IMR-90 (cell line): ENCODE results near the gene BRIP1. TPM values are rescaled to one million over a fixed set of nuclear protein-coding genes. Genes with fewer than 3 reads are reported as not detected.

Source experiments
- ATAC-seq: fragments of 200-7000 bp; cut with Tn5 transposase; 2 replicates; pipeline ENCODE4 v1.9.1; 2020; ENCODE audit warnings: low read depth, mild to moderate bottlenecking, moderate library complexity
- BruUV-seq: library from RNA; stranded (reverse); fragments of 400-500 nt; replicated peaks from 2 replicates; lab custom pipeline; 2021; lab: Mats Ljungman, UMichigan
- CTCF ChIA-PET: fragments of 300-600 bp; formaldehyde crosslinking; extraction: SDS; loops from one replicate; lab custom pipeline; 2021; ENCODE audit warnings: antibody characterized with exemption; lab: Yijun Ruan, JAX
- POLR2A ChIA-PET: fragments of 300-600 bp; sonication (Branson Sonifier 250); formaldehyde crosslinking; loops from one replicate; lab custom pipeline; 2022; ENCODE audit warnings: antibody characterized with exemption; ENCODE audit not compliant: unreplicated experiment; lab: Charles Lee
- DNase-seq: peaks from one replicate; pipeline ENCODE4 v3.0.0; 2013
- H2AFZ ChIP-seq: replicated peaks from 2 replicates; pipeline ENCODE3; 2013; ENCODE audit warnings: low read length, mild to moderate bottlenecking; ENCODE audit not compliant: poor library complexity
- H2AK5ac ChIP-seq: 2 replicates; pipeline ENCODE4 v1.6.1; 2013; ENCODE audit warnings: low read depth, low read length, inconsistent platforms
- H2AK9ac ChIP-seq: replicated peaks from 2 replicates; pipeline ENCODE3; 2013; ENCODE audit warnings: mild to moderate bottlenecking, low read depth, low read length, moderate library complexity; ENCODE audit not compliant: poor library complexity
- H2BK120ac ChIP-seq: 2 replicates; pipeline ENCODE4 v1.6.1; 2013; ENCODE audit warnings: low read depth, low read length, inconsistent platforms
- H2BK15ac ChIP-seq: 3 replicates; pipeline ENCODE4 v1.6.1; 2013; ENCODE audit warnings: low read depth, low read length, inconsistent platforms
- H2BK20ac ChIP-seq: 2 replicates; pipeline ENCODE4 v1.6.1; 2013; ENCODE audit warnings: low read depth, mild to moderate bottlenecking, inconsistent platforms, low read length, moderate library complexity
- H2BK5ac ChIP-seq: 2 replicates; pipeline ENCODE4 v1.6.1; 2013; ENCODE audit warnings: mild to moderate bottlenecking, low read depth, low read length, inconsistent platforms; ENCODE audit not compliant: poor library complexity, severe bottlenecking
- H3K14ac ChIP-seq: replicated peaks from 2 replicates; pipeline ENCODE4 v1.6.1; 2013; ENCODE audit warnings: low read depth, low read length, inconsistent platforms
- H3K18ac ChIP-seq: 2 replicates; pipeline ENCODE4 v1.6.1; 2013; ENCODE audit warnings: low read depth, low read length, control low read depth
- H3K23ac ChIP-seq: 2 replicates; pipeline ENCODE4 v1.6.1; 2013; ENCODE audit warnings: low read depth, low read length, inconsistent platforms
- H3K27ac ChIP-seq: 2 replicates; pipeline ENCODE4 v1.5.1; 2013; ENCODE audit warnings: mild to moderate bottlenecking, control low read depth, low read length; ENCODE audit not compliant: insufficient read depth
- H3K27me3 ChIP-seq: 2 replicates; pipeline ENCODE4 v1.6.1; 2013; ENCODE audit warnings: low read length; ENCODE audit not compliant: control insufficient read depth, insufficient read depth
- H3K36me3 ChIP-seq: 2 replicates; pipeline ENCODE4 v1.6.1; 2013; ENCODE audit warnings: low read length, mixed read lengths; ENCODE audit not compliant: control insufficient read depth, insufficient read depth
- H3K4ac ChIP-seq: 2 replicates; pipeline ENCODE4 v1.6.1; 2013; ENCODE audit warnings: low read depth, low read length, inconsistent platforms
- H3K4me1 ChIP-seq: 2 replicates; pipeline ENCODE4 v1.6.1; 2013; ENCODE audit warnings: low read length, mixed read lengths; ENCODE audit not compliant: control insufficient read depth, insufficient read depth
- H3K4me2 ChIP-seq: 2 replicates; pipeline ENCODE4 v1.6.1; 2013; ENCODE audit warnings: low read depth, mild to moderate bottlenecking, control low read depth, low read length, moderate library complexity
- H3K4me3 ChIP-seq: 2 replicates; pipeline ENCODE4 v1.5.1; 2013; ENCODE audit warnings: low read depth, mild to moderate bottlenecking, control low read depth, low read length, moderate library complexity; ENCODE audit not compliant: insufficient read depth
- H3K56ac ChIP-seq: 2 replicates; pipeline ENCODE4 v1.6.1; 2013; ENCODE audit warnings: low read length, inconsistent platforms; ENCODE audit not compliant: insufficient read depth; ENCODE audit errors: extremely low read depth
- H3K79me1 ChIP-seq, 2 experiments: 2 replicates each; pipeline ENCODE4 v1.6.1; 2013; ENCODE audit warnings: low read length in 2 of 2, inconsistent platforms in 1 of 2, low read depth in 1 of 2
- H3K9ac ChIP-seq: 2 replicates; pipeline ENCODE4 v1.6.1; 2013; ENCODE audit warnings: low read depth, low read length, control low read depth
- H3K9me1 ChIP-seq: 2 replicates; pipeline ENCODE4 v1.6.1; 2013; ENCODE audit warnings: low read length, inconsistent platforms; ENCODE audit not compliant: insufficient read depth
- H3K9me3 ChIP-seq: 2 replicates; pipeline ENCODE4 v1.6.1; 2013; ENCODE audit warnings: low read length; ENCODE audit not compliant: control insufficient read depth, insufficient read depth
- H4K20me1 ChIP-seq: 2 replicates; pipeline ENCODE4 v1.6.1; 2013; ENCODE audit warnings: low read length, inconsistent platforms; ENCODE audit not compliant: insufficient read depth
- H4K5ac ChIP-seq: 2 replicates; pipeline ENCODE4 v1.6.1; 2013; ENCODE audit warnings: mild to moderate bottlenecking, low read depth, low read length, control low read depth
- H4K8ac ChIP-seq, 2 experiments: 2 replicates each; pipeline ENCODE4 v1.6.1; 2013; ENCODE audit warnings: low read depth in 2 of 2, low read length in 2 of 2, control low read depth in 1 of 2, inconsistent platforms in 1 of 2
- H4K91ac ChIP-seq: 2 replicates; pipeline ENCODE4 v1.6.1; 2013; ENCODE audit warnings: low read depth, low read length, inconsistent platforms; ENCODE audit not compliant: insufficient read depth
- BHLHE40 ChIP-seq: fragments of 150-350 bp; IDR thresholded peaks from 2 replicates; pipeline ENCODE4 v1.6.1; 2016; ENCODE audit warnings: mild to moderate bottlenecking, low read depth, low read length
- CEBPB ChIP-seq: IDR thresholded peaks from 2 replicates; pipeline ENCODE4 v1.6.1; 2012; ENCODE audit warnings: low read depth, low read length, improper control_type of control experiment
- CHD1 ChIP-seq: IDR thresholded peaks from 2 replicates; pipeline ENCODE4 v1.6.1; 2012; ENCODE audit warnings: low read depth, low read length, improper control_type of control experiment
- CTCF ChIP-seq: conservative IDR thresholded peaks from 2 replicates; pipeline ENCODE4 v1.5.1; 2012; ENCODE audit warnings: mild to moderate bottlenecking, low read depth, low read length, improper control_type of control experiment
- ELK1 ChIP-seq: fragments of 150-350 bp; IDR thresholded peaks from 2 replicates; pipeline ENCODE4 v1.6.1; 2016; ENCODE audit warnings: low read depth, mild to moderate bottlenecking, low read length, moderate library complexity, borderline replicate concordance
- FOS ChIP-seq: fragments of 150-350 bp; IDR thresholded peaks from 2 replicates; pipeline ENCODE4 v1.6.1; 2016; ENCODE audit warnings: low read depth, low read length
- MAFK ChIP-seq: IDR thresholded peaks from 2 replicates; pipeline ENCODE4 v1.6.1; 2012; ENCODE audit warnings: low read depth, low read length, improper control_type of control experiment
- MAZ ChIP-seq: IDR thresholded peaks from 2 replicates; pipeline ENCODE4 v1.6.1; 2012; ENCODE audit warnings: low read depth, mild to moderate bottlenecking, low read length, improper control_type of control experiment, moderate library complexity, borderline replicate concordance
- MXI1 ChIP-seq: IDR thresholded peaks from 2 replicates; pipeline ENCODE4 v1.6.1; 2012; ENCODE audit warnings: low read depth, mild to moderate bottlenecking, low read length, moderate library complexity, borderline replicate concordance
- NFE2L2 ChIP-seq: fragments of 150-350 bp; IDR thresholded peaks from 2 replicates; pipeline ENCODE4 v1.6.1; 2016; ENCODE audit warnings: low read depth, mild to moderate bottlenecking, low read length
- POLR2A ChIP-seq: IDR thresholded peaks from 2 replicates; pipeline ENCODE4 v1.6.1; 2012; ENCODE audit warnings: mild to moderate bottlenecking, low read depth, low read length
- RAD21 ChIP-seq: IDR thresholded peaks from 2 replicates; pipeline ENCODE4 v1.6.1; 2012; ENCODE audit warnings: low read length, improper control_type of control experiment
- RCOR1 ChIP-seq: IDR thresholded peaks from 2 replicates; pipeline ENCODE4 v1.6.1; 2012; ENCODE audit warnings: mild to moderate bottlenecking, low read length, improper control_type of control experiment; ENCODE audit not compliant: insufficient replicate concordance
- RFX5 ChIP-seq: IDR thresholded peaks from 2 replicates; pipeline ENCODE4 v1.8.0; 2012; ENCODE audit warnings: low read depth, mild to moderate bottlenecking, low read length, moderate library complexity
- SMC3 ChIP-seq: fragments of 150-350 bp; IDR thresholded peaks from 2 replicates; pipeline ENCODE4 v1.6.1; 2016; ENCODE audit warnings: low read depth, mild to moderate bottlenecking, antibody characterized with exemption, low read length, moderate library complexity
- USF2 ChIP-seq: fragments of 150-350 bp; IDR thresholded peaks from 2 replicates; pipeline ENCODE4 v1.6.1; 2017; ENCODE audit warnings: mild to moderate bottlenecking, antibody characterized with exemption, low read length, low read depth
- WGBS, 2 experiments: methylation state at CpG; one replicate each; pipeline versions ENCODE4 v1.1.5 to v1.1.7; 2013; ENCODE audit warnings: missing lambda C conversion rate in 2 of 2; ENCODE audit not compliant: insufficient read length in 1 of 2; ENCODE audit errors: extremely low coverage in 2 of 2; 5-methylcytosine and 5-hydroxymethylcytosine counted together
- dilution Hi-C: fragments of 300-500 bp; cut with HindIII; formaldehyde crosslinking; loops from one replicate; pipeline ENCODE4 v1.14.3; 2018; ENCODE audit warnings: low sequenced_read_pairs; ENCODE audit not compliant: unreplicated experiment
- in situ Hi-C: fragments of 300-500 bp; cut with MboI; formaldehyde crosslinking; loops from 3 replicates; pipeline ENCODE4 v1.14.3; 2019; ENCODE audit warnings: low sequenced_read_pairs, inconsistent platforms, mixed read lengths
- intact Hi-C: fragments of 100-400 bp; cut with micrococcal nuclease; formaldehyde crosslinking; loops from 2 replicates; pipeline ENCODE4 v1.10.0; 2022
- polyA plus RNA-seq, 3 experiments: library from polyadenylated mRNA; depleted of rRNA; stranded (reverse); fragments of >200 nt; gene quantifications; 2 replicates each; pipeline ENCODE4 v1.2.3, GENCODE V29; 2012; ENCODE audit warnings: low replicate concordance in 1 of 3
- total RNA-seq: library from RNA; depleted of rRNA; stranded (reverse); fragments of >200 nt; gene quantifications from 2 replicates; pipeline ENCODE4 v1.2.3, GENCODE V29; 2012

The BRIP1 gene
- total and polyA plus RNA-seq, 2 of the 4 experiments (the other 2 are of a cell fraction), result 6.1 to 19.7 TPM

- DNase-seq (no peak), ATAC-seq (no peak)
- H4K20me1 ChIP-seq, result no peaks in the 10 kb centered on the region
- H3K23ac ChIP-seq, result no peak overlapping the region
- dilution Hi-C loops, result no loop called here
- BruUV-seq, result no TSS peak
- no peaks in the 10 kb centered on the region for H3K36me3 ChIP-seq
- TF ChIP-seq MAFK, result no peak
- TF ChIP-seq RAD21, result no peak
- TF ChIP-seq RCOR1, result no peak
- no peak for TF ChIP-seq CEBPB
- TF ChIP-seq USF2, result no peak
- no peak for TF ChIP-seq SMC3
- TF ChIP-seq MXI1, result no peak
- no peak for TF ChIP-seq BHLHE40
- TF ChIP-seq NFE2L2, result no peak
- no peak for TF ChIP-seq CTCF
- TF ChIP-seq RFX5, result no peak
- no peak for TF ChIP-seq FOS
- no peak for TF ChIP-seq ELK1
- TF ChIP-seq POLR2A, result no peak
- TF ChIP-seq CHD1, result no peak
- TF ChIP-seq MAZ, result no peak
- no peaks in the 10 kb centered on the region for H3K27me3 ChIP-seq
- no peak overlapping the region for H4K5ac ChIP-seq
- H2BK20ac ChIP-seq, result no peak overlapping the region
- no peak overlapping the region for H2AK5ac ChIP-seq
- in situ Hi-C loops, result no loop called here
- H4K8ac ChIP-seq, result no peak overlapping the region; a peak in 1 of 4 replicates
- peak overlapping the region; percentile 43 for H2BK5ac ChIP-seq
- no peak overlapping the region for H3K14ac ChIP-seq
- no peak overlapping the region for H3K4me2 ChIP-seq
- peaks cover 12 to 31% of the 10 kb centered on the region in 2 experiments for H3K79me1 ChIP-seq
- intact Hi-C loops, result no loop called here
- no peak overlapping the region for H2AFZ ChIP-seq
- ChIA-PET CTCF (no interaction called here), POLR2A (no interaction called here)
- H3K27ac ChIP-seq, result no peak overlapping the region
- 86% methylated on average over 1 of the region's 3 CpGs; no CpG with 5 or more reads in 1 of the 2 experiments for WGBS, 2 experiments
- no peaks in the 10 kb centered on the region; the same call in 1 of the 2 replicates for H3K9me3 ChIP-seq
- no peak overlapping the region for H2BK15ac ChIP-seq
- no peak overlapping the region for H3K18ac ChIP-seq
- H2BK120ac ChIP-seq, result no peak overlapping the region
- H2AK9ac ChIP-seq, result no peak overlapping the region
- H3K4me3 ChIP-seq, result no peak overlapping the region
- no peak overlapping the region for H3K4ac ChIP-seq
- no peaks in the 10 kb centered on the region for H3K9me1 ChIP-seq
- H3K56ac ChIP-seq, result no peak overlapping the region
- peaks cover 3% of the 10 kb centered on the region; the same call in 1 of the 2 replicates for H3K4me1 ChIP-seq
- no peak overlapping the region for H3K9ac ChIP-seq
- H4K91ac ChIP-seq, result no peak overlapping the region
Measured at GRCh38 chr17:61768405-61768804, 94.9 kb downstream of the BRIP1 start.
